H1 (cell line): Measurements from ENCODE around the gene CTTNBP2NL. TPM values are rescaled to one million over a fixed set of nuclear protein-coding genes. Genes with fewer than 3 reads are reported as not detected.

Experiments
- CTCF ChIA-PET: fragments of 300-600 bp; sonication (Branson Sonifier 250); formaldehyde crosslinking; loops from one replicate; lab custom pipeline; 2021; ENCODE audit not compliant: partially characterized antibody; lab: Charles Lee
- POLR2A ChIA-PET: fragments of 300-600 bp; sonication (Branson Sonifier 250); formaldehyde crosslinking; loops from one replicate; lab custom pipeline; 2021; ENCODE audit warnings: inconsistent platforms; ENCODE audit not compliant: partially characterized antibody; lab: Charles Lee
- DNase-seq, 2 experiments: peaks; one replicate each; pipeline versions ENCODE4 v3.0.0 to v3.0.0-alpha.2; 2010 to 2022; ENCODE audit warnings: low spot score in 2 of 2, low read depth in 1 of 2, mixed read lengths in 1 of 2
- FAIRE-seq: peaks from 2 replicates; lab custom pipeline; 2011; peaks lifted over from hg19 to GRCh38; lab: Jason Lieb, UNC
- H2AFZ ChIP-seq: 2 replicates; pipeline ENCODE4 v1.8.1; 2012; ENCODE audit warnings: low read length, inconsistent platforms
- H2AK5ac ChIP-seq: 2 replicates; pipeline ENCODE4 v1.6.1; 2013; ENCODE audit warnings: low read depth, low read length
- H2BK120ac ChIP-seq: replicated peaks from 2 replicates; pipeline ENCODE3; 2013; ENCODE audit warnings: low read depth, low read length, inconsistent platforms
- H2BK12ac ChIP-seq: 2 replicates; pipeline ENCODE4 v1.6.1; 2013; ENCODE audit warnings: low read depth, low read length
- H2BK15ac ChIP-seq: 2 replicates; pipeline ENCODE4 v1.6.1; 2013; ENCODE audit warnings: low read length
- H2BK20ac ChIP-seq: 2 replicates; pipeline ENCODE4 v1.6.1; 2013; ENCODE audit warnings: low read length
- H2BK5ac ChIP-seq: 2 replicates; pipeline ENCODE4 v1.6.1; 2013; ENCODE audit warnings: low read depth, low read length
- H3K14ac ChIP-seq: 2 replicates; pipeline ENCODE4 v1.6.1; 2013; ENCODE audit warnings: inconsistent platforms; ENCODE audit not compliant: insufficient read length
- H3K18ac ChIP-seq: 2 replicates; pipeline ENCODE4 v1.6.1; 2013; ENCODE audit warnings: low read length; ENCODE audit errors: extremely low read depth
- H3K23ac ChIP-seq: 2 replicates; pipeline ENCODE4 v1.6.1; 2013; ENCODE audit warnings: inconsistent platforms; ENCODE audit not compliant: insufficient read length
- H3K23me2 ChIP-seq: 2 replicates; pipeline ENCODE4 v1.6.1; 2013; ENCODE audit warnings: low read depth, low read length
- H3K27ac ChIP-seq: 2 replicates; pipeline ENCODE4 v1.6.1; 2011; ENCODE audit warnings: low read depth, low read length, inconsistent platforms
- H3K27me3 ChIP-seq, 4 experiments: replicated peaks in 1 of 4; 1 replicate in 1 of 4; 2 replicates in 3 of 4; pipeline versions ENCODE4 v1.6.1 to v1.8.1; 2011 to 2013; ENCODE audit warnings: low read length in 3 of 4, mild to moderate bottlenecking in 3 of 4, inconsistent platforms in 2 of 4, mixed read lengths in 2 of 4, moderate library complexity in 1 of 4; ENCODE audit not compliant: control insufficient read depth in 3 of 4, insufficient read depth in 3 of 4; ENCODE audit errors: extremely low read depth in 1 of 4
- H3K36me3 ChIP-seq, 4 experiments: 2 replicates each; pipeline versions ENCODE4 v1.6.1 to v1.8.1; 2011 to 2013; ENCODE audit warnings: mild to moderate bottlenecking in 4 of 4, low read length in 3 of 4, moderate library complexity in 2 of 4, control low read depth in 1 of 4, inconsistent platforms in 1 of 4; ENCODE audit not compliant: insufficient read depth in 4 of 4, control insufficient read depth in 2 of 4
- H3K4ac ChIP-seq: replicated peaks from 2 replicates; pipeline ENCODE3; 2013; ENCODE audit warnings: low read length, low read depth, mixed read lengths, inconsistent platforms; ENCODE audit not compliant: insufficient read length
- H3K4me1 ChIP-seq, 4 experiments: replicated peaks in 1 of 4; 1 replicate in 1 of 4; 2 replicates in 3 of 4; pipeline versions ENCODE4 v1.6.1 to v1.8.1; 2011 to 2013; ENCODE audit warnings: low read length in 3 of 4, inconsistent platforms in 2 of 4, mixed read lengths in 1 of 4; ENCODE audit not compliant: insufficient read depth in 4 of 4, control insufficient read depth in 3 of 4
- H3K4me2 ChIP-seq, 2 experiments: 2 replicates each; pipeline versions ENCODE4 v1.6.1 to v1.8.1; 2011 to 2013; ENCODE audit warnings: low read depth in 2 of 2, low read length in 2 of 2, control low read depth in 1 of 2, inconsistent platforms in 1 of 2, mild to moderate bottlenecking in 1 of 2; ENCODE audit not compliant: insufficient read depth in 1 of 2
- H3K4me3 ChIP-seq, 4 experiments: fragments of 200-600, 300-600 bp in 1 of 4; sonication (generic), shearing (Covaris generic), sonication (Bioruptor Twin) in 1 of 4; 2 replicates each; pipeline versions ENCODE4 v1.5.1 to v1.8.1; 2011 to 2016; ENCODE audit warnings: low read length in 4 of 4, low read depth in 3 of 4, control low read depth in 2 of 4, inconsistent platforms in 2 of 4, mild to moderate bottlenecking in 2 of 4, mixed read lengths in 1 of 4, moderate library complexity in 1 of 4; ENCODE audit not compliant: insufficient read depth in 2 of 4; ENCODE audit errors: extremely low read depth in 1 of 4
- H3K56ac ChIP-seq: replicated peaks from 2 replicates; pipeline ENCODE3; 2013; ENCODE audit warnings: low read depth, mild to moderate bottlenecking, mixed read lengths, low read length, inconsistent platforms; ENCODE audit not compliant: insufficient read length
- H3K79me1 ChIP-seq: 2 replicates; pipeline ENCODE4 v1.6.1; 2013; ENCODE audit warnings: low read depth, low read length, control low read depth
- H3K79me2 ChIP-seq, 2 experiments: 2 replicates each; pipeline versions ENCODE4 v1.6.1 to v1.8.1; 2012 to 2013; ENCODE audit warnings: low read length in 2 of 2, mild to moderate bottlenecking in 2 of 2, inconsistent platforms in 1 of 2; ENCODE audit not compliant: insufficient read depth in 2 of 2, control insufficient read depth in 1 of 2
- H3K9ac ChIP-seq, 4 experiments: replicated peaks in 1 of 4; 1 replicate in 1 of 4; 2 replicates in 3 of 4; pipeline versions ENCODE4 v1.6.1 to v1.8.1; 2011 to 2013; ENCODE audit warnings: low read depth in 3 of 4, low read length in 3 of 4, control low read depth in 2 of 4, mild to moderate bottlenecking in 2 of 4, moderate library complexity in 2 of 4, inconsistent platforms in 1 of 4; ENCODE audit errors: extremely low read depth in 1 of 4
- H3K9me3 ChIP-seq, 2 experiments: 2 replicates each; pipeline versions ENCODE4 v1.6.1 to v1.8.1; 2012 to 2013; ENCODE audit warnings: mild to moderate bottlenecking in 2 of 2, moderate library complexity in 2 of 2, control low read depth in 1 of 2, inconsistent platforms in 1 of 2, low read depth in 1 of 2, low read length in 1 of 2, mixed read lengths in 1 of 2; ENCODE audit not compliant: insufficient read depth in 2 of 2
- H4K20me1 ChIP-seq, 2 experiments: replicated peaks in 1 of 2; 2 replicates each; pipeline versions ENCODE3 to v1.8.1; 2011 to 2013; ENCODE audit warnings: inconsistent platforms in 2 of 2, low read length in 2 of 2, mild to moderate bottlenecking in 1 of 2; ENCODE audit not compliant: insufficient read depth in 2 of 2, control insufficient read depth in 1 of 2
- H4K5ac ChIP-seq: 2 replicates; pipeline ENCODE4 v1.6.1; 2013; ENCODE audit warnings: low read length, low read depth, mixed read lengths, inconsistent platforms; ENCODE audit not compliant: insufficient read length
- H4K8ac ChIP-seq: 2 replicates; pipeline ENCODE4 v1.8.0; 2013; ENCODE audit warnings: mild to moderate bottlenecking, moderate library complexity, low read length, inconsistent platforms; ENCODE audit not compliant: insufficient read depth; ENCODE audit errors: extremely low read depth
- H4K91ac ChIP-seq: replicated peaks from 2 replicates; pipeline ENCODE3; 2013; ENCODE audit warnings: low read length, mixed read lengths, inconsistent platforms; ENCODE audit not compliant: insufficient read length
- EGR1 ChIP-seq: IDR thresholded peaks from 2 replicates; pipeline ENCODE4 v1.6.1; 2011; ENCODE audit warnings: low read depth, low read length, borderline replicate concordance
- MAFK ChIP-seq: IDR thresholded peaks from 2 replicates; pipeline ENCODE4 v1.6.1; 2012; ENCODE audit warnings: low read depth, mild to moderate bottlenecking, improper control_type of control experiment, low read length
- NANOG ChIP-seq: IDR thresholded peaks from 2 replicates; pipeline ENCODE4 v1.6.1; 2011; ENCODE audit warnings: low read length, low read depth, mild to moderate bottlenecking, inconsistent platforms; ENCODE audit not compliant: insufficient read depth, poor library complexity, severe bottlenecking
- RAD21 ChIP-seq, 2 experiments: IDR thresholded peaks in 1 of 2; conservative IDR thresholded peaks in 1 of 2; 2 replicates each; pipeline ENCODE4 v1.6.1; 2011; ENCODE audit warnings: low read depth in 2 of 2, low read length in 2 of 2, improper control_type of control experiment in 1 of 2, inconsistent platforms in 1 of 2, mild to moderate bottlenecking in 1 of 2, moderate library complexity in 1 of 2
- SP4 ChIP-seq: IDR thresholded peaks from 2 replicates; pipeline ENCODE4 v1.6.1; 2012; ENCODE audit warnings: low read length, inconsistent platforms
- TAF1 ChIP-seq: IDR thresholded peaks from 2 replicates; pipeline ENCODE4 v1.6.1; 2011; ENCODE audit warnings: mild to moderate bottlenecking, low read depth, low read length
- WGBS, 2 experiments: shearing (Covaris generic) in 1 of 2; methylation state at CpG; one replicate each; pipeline versions ENCODE4 v1.1.6 to v1.1.7; 2013 to 2015; ENCODE audit warnings: low lambda C conversion rate in 2 of 2, mixed read lengths in 2 of 2, inconsistent platforms in 1 of 2, low coverage in 1 of 2, missing lambda C conversion rate in 1 of 2; ENCODE audit not compliant: insufficient replicate concordance in 2 of 2, insufficient coverage in 1 of 2, insufficient read length in 1 of 2; ENCODE audit errors: extremely low coverage in 1 of 2, missing lambda C conversion rate in 1 of 2; 5-methylcytosine and 5-hydroxymethylcytosine counted together
- polyA plus RNA-seq, 7 experiments: library from polyadenylated mRNA; depleted of rRNA in 3 of 7; stranded (reverse) in 5 of 7; unstranded in 2 of 7; fragments of >200 nt in 5 of 7; fragments of 200-250 nt in 2 of 7; gene quantifications; 1 replicate in 5 of 7; 2 replicates in 1 of 7; 4 replicates in 1 of 7; pipeline versions ENCODE4 v1.2.1 to v1.2.3, GENCODE V29; 2011 to 2013; ENCODE audit warnings: missing spikeins in 2 of 7, mixed read lengths in 2 of 7
- total RNA-seq: library from RNA; stranded (reverse); fragmentation: NEBNext Ultra II Directional; extraction: Animal tissue kit (Norgen Biotek cat#: 25700); gene quantifications from 2 replicates; pipeline ENCODE4 v1.2.1, GENCODE V29; 2021

The CTTNBP2NL gene
- total and polyA plus RNA-seq, 2 of the 8 experiments (the other 6 are each of a cell fraction or from before 2014, with no cell fraction given) = 6.4 to 35.1 TPM

GRCh38 chr1:112496290-112496689 is 100.3 kb downstream of the CTTNBP2NL start:
- FAIRE-seq (no peak), DNase-seq (no peak)
- no peaks in the 10 kb centered on the region for H3K79me2 ChIP-seq
- no peaks in the 10 kb centered on the region for H4K20me1 ChIP-seq
- H2AFZ ChIP-seq = no peak overlapping the region
- H4K5ac ChIP-seq = no peak overlapping the region
- H2BK5ac ChIP-seq = no peak overlapping the region
- no peak overlapping the region for H2BK15ac ChIP-seq
- no peak overlapping the region for H3K27ac ChIP-seq
- peaks cover 3 to 8% (median 4%) of the 10 kb centered on the region in 4 experiments; a peak in 6 of 7 replicates for H3K27me3 ChIP-seq
- H3K23ac ChIP-seq = no peak overlapping the region
- no peak overlapping the region for H3K18ac ChIP-seq
- no peak overlapping the region for H3K4me3 ChIP-seq
- H4K8ac ChIP-seq = no peak overlapping the region
- H3K23me2 ChIP-seq = no peaks in the 10 kb centered on the region
- H3K9me3 ChIP-seq = no peaks in the 10 kb centered on the region
- H2BK20ac ChIP-seq = no peak overlapping the region
- WGBS, 2 experiments = 86% methylated on average over 3 of the region's 5 CpGs; no CpG with 5 or more reads in 1 of the 2 experiments
- ChIA-PET POLR2A (no interaction called here), CTCF (interaction anchor here (0.8 to 0.9 kb wide), 2 partner anchors 106 to 138 kb away, joined by 3 read pairs; no protein-coding TSS in a partner anchor)
- H2BK120ac ChIP-seq = no peak overlapping the region
- no peak overlapping the region for H3K4me2 ChIP-seq
- H4K91ac ChIP-seq = no peak overlapping the region
- H3K79me1 ChIP-seq = no peaks in the 10 kb centered on the region
- no peaks in the 10 kb centered on the region for H3K4me1 ChIP-seq
- H3K14ac ChIP-seq = no peak overlapping the region
- no peaks in the 10 kb centered on the region for H3K36me3 ChIP-seq
- no peak for TF ChIP-seq MAFK
- TF ChIP-seq EGR1 = no peak
- TF ChIP-seq NANOG = no peak
- TF ChIP-seq TAF1 = no peak
- TF ChIP-seq RAD21 (IDR thresholded peaks at IDR 0.05 in 1 of 2, conservative IDR thresholded peaks at IDR 0.05 in 1 of 2; ENCODE audit: low read depth in 2 of 2, low read length in 2 of 2) = no peak
- TF ChIP-seq SP4 = no peak
- H3K4ac ChIP-seq = no peak overlapping the region
- no peak overlapping the region for H3K9ac ChIP-seq
- H2BK12ac ChIP-seq = no peak overlapping the region
- H2AK5ac ChIP-seq = no peak overlapping the region
- H3K56ac ChIP-seq = no peak overlapping the region
